Measurements from ENCODE around the gene GJC2. TPM values are rescaled to one million over a fixed set of nuclear protein-coding genes. Genes with fewer than 3 reads are reported as not detected.

The GJC2 gene
- total RNA-seq, 1 donor from 2014 or later: 1.6 TPM

DNA sequence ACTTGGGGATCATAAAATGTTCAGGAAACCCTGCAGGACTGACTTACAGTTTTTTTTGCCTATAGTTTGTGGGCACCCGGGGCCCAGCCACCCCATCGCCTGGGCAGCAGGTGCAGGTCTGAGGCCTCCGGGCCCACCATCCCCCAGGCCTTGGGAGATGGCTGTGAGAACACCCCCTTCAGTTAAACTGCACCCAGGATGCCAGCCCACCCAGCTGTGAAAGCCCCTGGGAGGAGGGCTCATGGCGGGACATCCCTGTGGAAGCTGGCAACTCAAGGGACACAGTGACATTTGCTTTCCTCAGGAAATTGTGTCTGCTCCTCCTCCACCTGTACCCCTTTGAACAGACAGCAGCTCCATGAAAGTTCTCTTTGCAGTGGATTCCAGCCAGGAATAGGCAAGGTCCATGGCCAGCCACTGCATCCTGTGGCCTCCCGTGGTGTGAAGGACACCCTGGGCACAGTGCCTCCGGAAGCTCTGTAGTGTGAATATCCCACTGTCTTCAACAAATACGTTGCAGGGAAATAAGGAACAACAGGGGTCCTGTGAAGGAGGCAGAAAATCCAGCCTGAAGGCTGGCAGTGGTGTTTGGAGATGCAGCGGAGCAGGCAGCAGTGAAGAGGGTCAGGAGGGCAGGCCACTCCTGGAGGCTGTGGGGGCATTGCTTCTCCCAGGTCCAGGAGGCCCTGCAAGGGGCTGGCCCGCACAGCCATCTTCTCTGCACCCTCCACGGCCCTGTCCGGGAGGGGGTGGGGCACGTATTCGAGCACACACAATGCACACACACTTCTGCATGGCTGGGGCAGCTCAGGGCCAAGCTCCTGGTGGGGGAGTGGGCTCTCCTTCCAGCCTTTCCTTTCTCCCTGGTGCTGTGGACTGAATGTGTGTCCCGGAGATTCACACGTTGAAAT lies 56.1 kb downstream of the GJC2 start:
- intact Hi-C loops (cut with DNase I): no loop called here

DNA sequence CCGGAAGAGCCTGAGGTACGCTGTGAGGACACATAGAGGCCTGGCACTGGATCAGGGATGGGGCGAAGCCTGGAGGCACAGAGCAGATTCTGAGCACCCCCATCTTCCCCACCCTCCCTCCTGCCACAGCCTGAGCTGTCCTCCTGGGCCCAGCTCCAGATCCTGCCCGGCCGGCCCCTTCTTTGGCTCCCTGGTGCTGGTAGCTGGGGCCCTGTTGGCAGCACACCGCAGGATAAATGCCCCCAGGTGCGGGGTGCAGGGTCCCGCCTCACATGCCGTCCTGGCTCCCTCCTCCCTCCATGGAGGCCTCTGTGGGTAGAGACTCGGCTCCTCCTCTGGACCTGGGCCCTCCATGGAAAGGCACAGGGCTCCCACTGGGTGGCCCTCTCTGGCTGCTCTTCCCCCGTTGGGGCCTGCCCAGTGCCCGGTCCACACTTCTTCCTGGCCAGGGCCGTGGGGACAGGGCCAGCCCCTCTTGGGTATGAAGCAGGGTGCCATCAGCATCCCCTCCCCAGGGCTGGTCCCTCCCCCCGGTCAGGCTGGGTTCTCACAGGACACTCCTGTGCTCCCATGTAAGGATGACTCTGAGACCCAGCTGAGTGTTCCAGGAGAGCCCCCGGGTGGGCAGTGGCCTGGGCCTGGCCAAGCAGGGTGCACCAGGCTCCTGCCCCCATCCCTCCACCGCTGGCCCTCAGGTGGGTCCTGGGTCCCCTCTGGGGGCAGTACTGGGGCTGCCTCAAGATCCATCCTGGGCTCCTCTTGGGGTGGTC lies 57.0 kb downstream of the GJC2 start:
- DNase-seq (ENCODE audit: low spot score): no peak
- intact Hi-C loops (cut with DNase I): no loop called here

More for the DNA sequence above, 56.1 kb downstream of the GJC2 start:
- DNase-seq (ENCODE audit: low spot score): peak; percentile 64

DNA sequence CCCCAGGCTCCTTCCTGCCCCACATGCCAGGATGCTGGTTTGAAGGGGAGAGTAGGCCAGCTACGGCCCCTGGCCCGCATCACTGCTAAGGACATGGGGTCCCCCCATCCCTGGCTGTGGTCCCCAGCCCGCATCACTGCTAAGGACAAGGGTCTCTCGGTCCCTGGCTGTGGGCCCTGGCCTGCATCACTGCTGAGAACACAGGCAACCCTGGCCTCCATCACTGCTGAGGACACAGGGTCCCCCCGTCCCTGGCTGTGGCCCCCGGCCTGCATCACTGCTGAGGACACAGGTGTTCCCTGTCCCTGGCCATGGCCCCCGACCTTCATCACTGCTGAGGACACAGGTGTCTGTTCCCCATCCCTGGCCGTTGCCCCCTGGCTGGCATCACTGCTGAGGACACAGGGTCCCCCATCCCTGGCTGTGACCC lies 57.7 kb downstream of the GJC2 start:
- no peak for DNase-seq (ENCODE audit: low spot score)
- intact Hi-C loops (cut with DNase I): no loop called here

DNA sequence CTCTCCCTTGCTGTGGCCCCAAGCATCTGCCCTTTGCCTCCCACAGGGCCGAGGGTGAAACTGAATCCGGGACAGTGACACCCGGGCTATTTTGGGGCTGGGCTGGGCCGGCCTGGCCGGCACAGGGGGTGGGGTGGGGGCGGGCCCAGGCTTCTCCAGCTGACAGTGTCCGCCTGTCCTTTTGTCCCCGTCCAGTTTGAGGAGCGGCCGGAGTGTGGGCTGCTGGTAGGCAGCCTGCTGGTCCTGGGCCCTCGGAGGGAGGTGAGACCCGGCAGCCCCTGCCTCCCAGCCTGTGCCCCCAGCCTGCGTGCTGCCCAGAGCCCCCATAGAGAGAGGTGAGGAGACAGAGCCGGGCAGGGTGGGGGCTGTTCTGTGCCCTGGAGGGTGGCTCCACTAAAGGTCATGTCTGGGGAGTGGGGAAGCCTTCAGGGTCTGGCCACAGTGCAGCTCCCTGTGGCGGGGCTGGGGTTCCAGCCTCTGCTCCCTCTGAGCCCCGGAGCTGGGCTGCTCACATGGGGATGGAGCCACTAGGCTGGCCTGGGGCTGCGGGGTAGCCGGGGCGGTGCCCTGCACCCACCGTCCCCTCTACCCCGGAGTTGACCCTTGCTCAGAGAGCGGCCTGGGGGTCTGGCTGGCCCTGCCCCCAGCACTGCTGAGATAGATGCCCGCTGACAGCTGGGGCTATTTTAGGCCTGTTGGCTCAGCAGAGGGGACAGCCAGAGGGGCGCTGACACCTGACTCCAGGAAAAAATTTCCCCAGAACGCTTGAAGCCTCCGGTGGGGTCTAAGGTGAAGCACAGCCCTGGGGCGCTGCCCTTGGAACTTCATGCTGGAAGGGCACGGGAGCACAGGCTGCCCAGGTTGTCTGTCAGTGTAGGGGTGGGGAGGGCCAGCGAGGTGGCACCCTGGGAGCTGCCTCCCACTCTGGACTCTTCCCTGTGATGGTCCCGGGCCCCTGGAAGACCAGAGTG lies 58.4 kb downstream of the GJC2 start, which contains the start of gene OBSCN:
Gene OBSCN, plus strand, starts transcription at position 194 of the 971 bp plus-strand sequence. CDS start 3,740 bp downstream, outside the sequence.
- intact Hi-C loops (cut with DNase I): no loop called here
- DNase-seq (ENCODE audit: low spot score): peak; percentile 83

DNA sequence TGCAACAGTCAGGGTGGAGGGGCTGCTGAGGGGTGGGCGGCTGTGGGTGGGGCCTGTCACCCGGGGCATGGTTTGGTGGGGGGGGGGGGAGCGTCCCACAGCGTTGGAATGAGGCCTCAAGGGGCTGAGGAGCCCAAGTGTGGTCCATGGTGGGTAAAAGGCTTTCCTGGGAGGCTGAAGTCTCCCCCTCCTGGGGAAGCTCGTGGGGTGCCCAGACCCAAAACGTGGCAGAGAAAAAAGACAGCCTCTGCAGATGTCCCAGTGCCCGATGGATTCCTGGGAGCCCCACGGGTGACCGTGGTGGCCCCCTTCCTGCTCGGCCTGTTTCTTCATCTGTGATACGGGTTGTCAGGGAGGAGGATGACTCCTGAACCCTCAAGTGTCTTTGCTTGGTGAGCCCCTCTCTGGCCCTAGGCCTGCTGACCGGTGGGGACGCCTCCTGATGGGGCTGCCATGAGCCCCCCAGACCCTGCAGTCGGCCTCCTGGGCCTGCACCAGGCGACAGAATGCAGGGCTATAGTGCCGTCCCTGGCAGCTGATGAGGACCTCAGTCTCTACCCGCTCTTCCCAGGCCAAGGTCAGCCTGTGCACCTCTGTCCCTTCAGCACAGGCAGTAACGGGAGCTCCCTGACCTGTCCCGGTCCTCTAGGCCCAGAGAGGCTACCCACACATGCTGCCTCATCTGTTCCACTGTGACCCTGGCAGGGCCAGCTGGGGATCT lies 59.3 kb downstream of the GJC2 start:
- no peak for DNase-seq (ENCODE audit: low spot score)
- intact Hi-C loops (cut with DNase I): no loop called here

Other genes starting within 250 kb of the GJC2 start
- 6.5 TPM for gene WNT9A, start 202.0 kb upstream of the GJC2 start, total RNA-seq
- gene WNT3A, start 142.9 kb upstream of the GJC2 start, total RNA-seq: not detected
- 332 TPM for gene ARF1, start 67.2 kb upstream of the GJC2 start, total RNA-seq
- 8.9 TPM for gene C1orf35, start 46.6 kb upstream of the GJC2 start, total RNA-seq
- gene MRPL55, start 40.6 kb upstream of the GJC2 start, total RNA-seq: 39.7 TPM
- 213 TPM for gene GUK1, start 9.7 kb upstream of the GJC2 start, total RNA-seq
- 16.6 TPM for gene IBA57, start 15.9 kb downstream of the GJC2 start, total RNA-seq
- gene OBSCN, start 58.1 kb downstream of the GJC2 start, total RNA-seq: 396 TPM

Measured in cardiac septum (tissue), 1 donor.